Right cardiac atrium (tissue), 5 donors: Measurements from ENCODE around the gene PISD. TPM values are rescaled to one million over a fixed set of nuclear protein-coding genes. Genes with fewer than 3 reads are reported as not detected.
"Not testable (repeated sequence)": the region's sequence is repeated elsewhere in the genome, so short reads cannot be mapped to it uniquely, and the experiment has no call there.

Experiments used
- ATAC-seq, 2 donors: fragments of 200-7000 bp; cut with Tn5 transposase; one replicate each; pipeline versions ENCODE4 v1.8.0 to v1.9.1; 2020; ENCODE audit warnings: moderate library complexity in 2 of 2, mild to moderate bottlenecking in 1 of 2
- DNase-seq, 3 donors: peaks; one replicate each; pipeline ENCODE4 v3.0.0-alpha.2; 2020
- H3K27ac ChIP-seq: one replicate; pipeline ENCODE4 v1.5.1; 2013; ENCODE audit warnings: mild to moderate bottlenecking, low read length, control low read depth, moderate library complexity
- H3K27me3 ChIP-seq: one replicate; pipeline ENCODE4 v1.6.1; 2013; ENCODE audit not compliant: control insufficient read depth, insufficient read depth
- H3K4me1 ChIP-seq: one replicate; pipeline ENCODE4 v1.6.1; 2013; ENCODE audit warnings: low read length; ENCODE audit not compliant: control insufficient read depth, insufficient read depth
- H3K4me3 ChIP-seq: one replicate; pipeline ENCODE4 v1.5.1; 2013; ENCODE audit warnings: low read length, control low read depth
- H3K9me3 ChIP-seq: one replicate; pipeline ENCODE4 v1.6.1; 2013; ENCODE audit warnings: low read length; ENCODE audit not compliant: control insufficient read depth
- WGBS: extraction: QIAGEN DNeasy Blood & Tissue Kit; methylation state at CpG from one replicate; pipeline ENCODE4 v1.1.7; 2013; 5-methylcytosine and 5-hydroxymethylcytosine counted together
- intact Hi-C, 4 donors: fragments of 100-400 bp; cut with DNase I; formaldehyde crosslinking; loops; one replicate each; pipeline versions ENCODE4 v1.11.0 to v1.14.0; 2022 to 2023
- long read RNA-seq, 4 donors: library from polyadenylated mRNA; unstranded; transcript quantifications; one replicate each; pipeline ENCODE4 v2.0.0, GENCODE V29; 2020 to 2021
- polyA plus RNA-seq: library from polyadenylated mRNA; stranded (reverse); fragments of 200-250 nt; gene quantifications from one replicate; pipeline ENCODE4 v1.2.3, GENCODE V29; 2013
- total RNA-seq, 4 donors: library from RNA; stranded (reverse); fragmentation: NEBNext Ultra II Directional; extraction: Animal tissue kit (Norgen Biotek cat#: 25700); gene quantifications; one replicate each; pipeline ENCODE4 v1.2.1, GENCODE V29; 2021
- donor health status: healthy with polysubstance abuse.
- donor health status: DM: no; HTN: yes; CAD: no.
- donor health status: DM: no; HTN: no; CAD: no.
- donor health status: DM: no; HTN: yes; CAD: no; lungs with severe emphysema.
- donor health status: DM: yes; HTN: yes; CAD: no.

Gene PISD
- total RNA-seq (10 to 100 TPM; 18.6 to 33.5 (median 19.7) TPM), polyA plus RNA-seq (11.1 TPM)
- long read RNA-seq, donor 1, transcript PISD-209 (8 exons, 1,963 nt): major isoform, 21 of 40 reads
- long read RNA-seq, donor 1, partial matches to known transcripts: 5 of 40 reads
- long read RNA-seq, donor 1, other reads (novel, unspliced or antisense): 12 of 40 reads
- long read RNA-seq, donor 2, transcript PISD-209 (8 exons, 1,963 nt): major isoform, 7 of 19 reads
- long read RNA-seq, donor 2, partial matches to known transcripts: 3 of 19 reads
- long read RNA-seq, donor 2, other reads (novel, unspliced or antisense): 9 of 19 reads
- long read RNA-seq, donor 3, transcript PISD-209 (8 exons, 1,963 nt): major isoform, 42 of 118 reads
- long read RNA-seq, donor 3, partial matches to known transcripts: 17 of 118 reads
- long read RNA-seq, donor 3, other reads (novel, unspliced or antisense): 58 of 118 reads
- long read RNA-seq, donor 4, transcript PISD-209 (8 exons, 1,963 nt): major isoform, 9 of 14 reads
- long read RNA-seq, donor 4, partial matches to known transcripts: 0 of 14 reads
- long read RNA-seq, donor 4, other reads (novel, unspliced or antisense): 5 of 14 reads

DNA sequence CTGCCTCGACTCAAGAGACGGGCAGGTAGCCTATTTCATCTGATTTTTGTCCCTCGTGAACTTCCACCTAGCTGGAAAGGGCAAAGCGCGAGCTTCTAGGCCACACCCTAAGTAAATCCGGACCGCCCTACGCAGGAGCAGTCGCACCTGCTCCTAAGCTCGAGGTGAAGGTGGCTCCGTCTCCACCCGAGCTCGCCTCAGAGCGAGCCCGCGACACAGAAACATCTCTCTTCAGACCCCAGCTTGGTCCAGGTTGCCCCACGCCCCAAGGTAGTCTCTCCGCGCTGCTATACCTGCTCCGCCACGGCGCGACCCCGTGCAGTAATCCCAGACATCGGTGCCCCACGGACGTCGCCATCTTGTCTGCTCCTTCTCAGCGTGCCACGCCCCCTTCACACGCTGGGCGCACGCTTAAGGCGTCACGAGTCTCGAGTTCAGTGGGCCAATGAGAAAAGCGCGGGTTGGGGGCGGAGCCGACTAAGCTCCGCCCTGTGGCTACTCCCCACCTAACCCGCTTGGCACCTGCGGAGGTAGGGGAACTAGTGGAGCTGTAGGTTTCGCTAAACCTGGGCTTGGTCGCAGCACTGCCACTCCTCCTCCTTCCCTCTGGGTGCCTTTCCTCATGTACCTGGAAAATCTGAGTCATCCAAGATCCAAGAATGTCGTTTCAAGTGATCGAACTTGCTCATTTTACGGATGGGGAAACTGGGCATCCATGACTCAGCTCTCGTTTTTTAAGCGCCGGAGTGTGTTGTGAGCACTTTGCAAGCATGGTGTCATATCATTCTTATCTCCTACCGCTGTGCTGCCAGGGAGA lies at the start of gene PISD:
Gene PISD (minus strand): TSS at position 365 of the 817 bp plus-strand sequence. CDS start 7 bp downstream, at position 358.
- ATAC-seq: peak; percentile 99
- intact Hi-C loops: loop anchor here in 1 of 4 donors (10.0 kb wide), 2 partner anchors 83 to 283 kb away; partner anchors contain the start of gene YWHAH
- DNase-seq: peak; percentile 95 to 99 (median 98)
- WGBS: 4% methylated on average over 52 of the region's 52 CpGs
- H3K4me3 ChIP-seq: peak within 1 kb of the TSS; percentile 85
- H3K27ac ChIP-seq: no peak within 1 kb of the TSS
- H3K27me3 ChIP-seq: no peaks in the 10 kb centered on the region
- H3K4me1 ChIP-seq: no peaks in the 10 kb centered on the region
- H3K9me3 ChIP-seq: no peaks in the 10 kb centered on the region

GRCh38 chr22:31711226-31711625 lies 49.2 kb upstream of the PISD start:
- H3K9me3 ChIP-seq, H3K27ac ChIP-seq, H3K4me3 ChIP-seq, DNase-seq, H3K27me3 ChIP-seq, H3K4me1 ChIP-seq, ATAC-seq, intact Hi-C loops: not testable (repeated sequence)
- WGBS: 91% methylated on average over 12 of the region's 12 CpGs

- no peak for DNase-seq
- H3K4me3 ChIP-seq: no peak overlapping the region
- no peaks in the 10 kb centered on the region for H3K4me1 ChIP-seq
- H3K27me3 ChIP-seq: no peaks in the 10 kb centered on the region
- intact Hi-C loops: no loop called here
- 89% methylated on average over 8 of the region's 8 CpGs for WGBS
- no peak for ATAC-seq
- H3K27ac ChIP-seq: no peak overlapping the region
- no peaks in the 10 kb centered on the region for H3K9me3 ChIP-seq
These were observed 45.5 kb upstream of the PISD start for GRCh38 chr22:31707519-31707918.

DNA sequence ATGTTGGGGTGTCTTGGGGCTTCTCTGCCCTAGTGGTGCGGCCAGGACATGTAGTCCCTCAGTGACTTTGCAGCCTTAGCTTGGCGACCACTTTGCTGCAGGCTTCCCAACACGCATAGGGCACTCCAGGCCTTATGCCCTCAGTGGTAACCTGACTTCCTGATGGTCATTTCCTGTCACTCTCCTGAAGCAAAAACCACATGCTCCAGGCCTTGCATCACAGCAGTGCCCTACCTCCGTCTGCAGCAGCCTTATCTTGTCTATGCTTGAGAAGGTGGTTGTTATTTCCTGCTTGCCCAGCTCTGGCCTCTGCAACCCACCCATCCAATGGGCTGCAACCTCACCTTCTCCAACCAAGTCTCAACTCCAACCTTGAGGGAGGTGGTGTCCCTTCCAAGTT lies 33.4 kb upstream of the PISD start:
- H3K9me3 ChIP-seq: no peaks in the 10 kb centered on the region
- H3K4me3 ChIP-seq: no peak overlapping the region
- H3K4me1 ChIP-seq: no peaks in the 10 kb centered on the region
- intact Hi-C loops: no loop called here
- no peaks in the 10 kb centered on the region for H3K27me3 ChIP-seq
- no peak for ATAC-seq
- no peak for DNase-seq
- WGBS: 80% methylated on average over 4 of the region's 4 CpGs
- no peak overlapping the region for H3K27ac ChIP-seq

GRCh38 chr22:31694046-31694445 lies 32.0 kb upstream of the PISD start:
- WGBS: 97% methylated on average over 11 of the region's 11 CpGs
- H3K4me3 ChIP-seq, H3K27me3 ChIP-seq, ATAC-seq, DNase-seq, H3K4me1 ChIP-seq, H3K27ac ChIP-seq, H3K9me3 ChIP-seq, intact Hi-C loops: not testable (repeated sequence)

DNA sequence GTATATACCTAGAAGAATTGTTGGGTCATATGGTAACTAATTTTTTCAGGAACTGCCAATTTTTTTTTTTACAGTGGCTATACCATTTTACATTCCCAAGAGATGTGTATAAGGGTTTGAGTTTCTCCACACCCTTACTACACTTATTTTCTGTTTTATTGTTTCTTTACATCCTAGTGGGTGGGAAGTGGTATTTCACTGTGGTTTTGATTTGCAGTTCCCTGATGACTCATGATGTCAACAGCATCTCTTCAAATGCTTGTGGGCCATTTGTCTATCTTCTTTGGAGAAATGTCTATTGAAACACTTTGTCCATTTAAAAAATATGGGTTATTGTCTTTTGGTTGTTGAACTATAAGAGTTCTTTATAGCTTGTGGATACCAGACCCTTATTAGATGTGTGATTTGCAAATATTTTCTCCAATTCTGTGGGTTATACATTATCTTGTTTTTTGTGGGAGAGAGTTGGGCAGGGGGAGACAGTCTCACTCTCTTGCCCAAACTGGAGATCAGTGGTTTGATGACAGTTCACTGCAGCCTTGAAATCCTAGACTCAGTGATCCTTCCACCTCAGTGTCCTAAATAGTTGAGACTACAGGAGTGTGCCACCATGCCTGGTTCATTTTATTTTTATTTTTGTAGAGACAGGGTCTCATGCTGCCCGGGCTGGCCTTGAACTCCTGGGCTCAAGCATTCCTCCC lies 30.3 kb upstream of the PISD start:
- no peaks in the 10 kb centered on the region for H3K27me3 ChIP-seq
- WGBS: 95% methylated on average over 1 of the region's 1 CpG
- H3K9me3 ChIP-seq: no peaks in the 10 kb centered on the region
- H3K4me3 ChIP-seq: no peak overlapping the region
- no peak overlapping the region for H3K27ac ChIP-seq
- DNase-seq: no peak
- intact Hi-C loops: no loop called here
- no peaks in the 10 kb centered on the region for H3K4me1 ChIP-seq
- ATAC-seq: no peak

- no peak overlapping the region for H3K4me3 ChIP-seq
- H3K4me1 ChIP-seq: no peaks in the 10 kb centered on the region
- no peak overlapping the region for H3K27ac ChIP-seq
- intact Hi-C loops: no loop called here
- ATAC-seq: no peak
- H3K9me3 ChIP-seq: no peaks in the 10 kb centered on the region
- DNase-seq: no peak
- 98% methylated on average over 3 of the region's 3 CpGs for WGBS
- H3K27me3 ChIP-seq: no peaks in the 10 kb centered on the region
These were observed 29.4 kb upstream of the PISD start for GRCh38 chr22:31691408-31691807.

DNA sequence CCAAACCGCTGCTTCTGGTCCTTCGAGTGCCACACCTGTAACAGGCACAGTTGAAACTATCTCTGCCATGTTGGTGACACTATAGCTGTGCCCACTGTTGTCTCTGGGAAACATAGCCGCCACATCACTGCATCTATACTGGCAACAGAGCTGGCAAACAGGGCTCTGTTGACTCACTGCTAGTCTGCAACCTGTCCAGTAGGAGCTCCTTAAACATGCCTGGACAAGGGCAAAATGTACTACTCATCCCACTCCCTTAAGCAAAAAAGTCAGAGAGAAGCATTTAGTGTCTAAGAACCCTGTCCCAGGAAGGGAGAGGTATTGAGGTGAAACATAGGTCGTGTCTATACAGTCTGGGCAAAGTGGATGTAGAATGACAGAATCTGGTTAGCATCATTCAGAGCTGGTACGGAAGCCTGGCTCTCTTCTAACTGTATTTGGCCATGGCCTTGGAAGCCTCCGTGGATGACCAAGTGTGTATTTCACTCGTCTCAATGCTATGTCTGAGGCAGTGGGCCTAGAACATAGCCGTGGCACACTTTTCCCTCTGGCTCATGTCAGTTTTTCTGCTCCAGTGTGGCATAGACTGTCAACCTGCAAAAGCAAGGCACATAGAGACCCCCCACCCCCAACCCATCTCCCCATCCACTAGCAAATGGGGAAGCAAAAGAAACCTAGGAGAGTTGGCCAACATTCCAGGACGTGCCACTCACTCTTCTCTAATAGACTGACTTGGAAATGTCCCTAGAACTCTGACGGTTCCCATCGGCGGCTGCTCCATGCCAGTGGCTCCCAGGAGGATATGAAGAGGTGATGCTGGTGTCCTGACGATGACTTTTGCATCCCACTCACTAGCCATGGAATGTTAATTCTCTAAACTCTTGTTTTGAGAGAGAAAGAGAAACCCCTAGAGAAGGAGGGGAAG lies 21.4 kb upstream of the PISD start:
- WGBS: 82% methylated on average over 13 of the region's 13 CpGs
- DNase-seq (no peak), ATAC-seq (no peak)
- no peaks in the 10 kb centered on the region for H3K9me3 ChIP-seq
- intact Hi-C loops: no loop called here
- H3K27ac ChIP-seq: no peak overlapping the region
- no peaks in the 10 kb centered on the region for H3K27me3 ChIP-seq
- no peaks in the 10 kb centered on the region for H3K4me1 ChIP-seq
- H3K4me3 ChIP-seq: no peak overlapping the region

DNA sequence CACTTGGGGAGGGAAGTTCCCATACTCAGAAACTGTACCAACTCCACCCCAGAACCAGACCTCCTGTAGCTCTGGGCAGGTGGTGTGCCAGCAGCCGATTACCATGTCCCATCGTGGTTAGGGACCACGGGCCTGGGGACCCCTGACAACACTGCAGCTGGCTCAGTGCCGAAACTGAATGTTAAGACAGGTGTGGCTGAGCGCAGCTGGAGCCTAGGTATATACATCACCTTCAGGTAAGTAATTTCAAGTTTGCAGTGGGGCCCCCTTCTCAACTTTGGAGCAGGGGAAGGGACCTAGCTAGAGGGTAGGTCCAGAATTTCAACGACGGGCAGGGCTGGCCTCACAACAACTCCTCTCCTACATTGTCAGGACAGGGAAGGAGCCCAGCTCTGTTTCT lies 20.7 kb upstream of the PISD start:
- 91% methylated on average over 7 of the region's 7 CpGs for WGBS
- Histone ChIP-seq H3K27me3 (no peaks in the 10 kb centered on the region), H3K4me1 (no peaks in the 10 kb centered on the region), H3K27ac (no peak overlapping the region), H3K9me3 (no peaks in the 10 kb centered on the region), H3K4me3 (no peak overlapping the region)
- DNase-seq: no peak
- intact Hi-C loops: no loop called here
- ATAC-seq: no peak
